Progenitor cell of endocrine pancreas (in vitro differentiated cells): Measurements from ENCODE around the gene TMIE. TPM values are rescaled to one million over a fixed set of nuclear protein-coding genes. Genes with fewer than 3 reads are reported as not detected.

Source experiments
- DNase-seq: peaks from one replicate; pipeline ENCODE4 v3.0.0; 2021; ENCODE audit warnings: low spot score; ENCODE audit not compliant: unreplicated experiment
- H3K27ac Mint-ChIP-seq: 2 replicates; pipeline ENCODE4 v1.8.0; 2021; ENCODE audit warnings: mild to moderate bottlenecking, moderate library complexity, mixed read lengths
- H3K27me3 Mint-ChIP-seq: 2 replicates; pipeline ENCODE4 v1.8.0; 2021; ENCODE audit warnings: mixed read lengths
- H3K36me3 Mint-ChIP-seq: 2 replicates; pipeline ENCODE4 v1.8.0; 2022; ENCODE audit warnings: mixed read lengths; ENCODE audit not compliant: insufficient read depth
- H3K4me1 Mint-ChIP-seq: 2 replicates; pipeline ENCODE4 v1.8.0; 2021; ENCODE audit warnings: low read depth, mixed read lengths
- H3K4me3 Mint-ChIP-seq: 2 replicates; pipeline ENCODE4 v1.8.0; 2021; ENCODE audit warnings: low read depth, mild to moderate bottlenecking, moderate library complexity, mixed read lengths
- H3K9me3 Mint-ChIP-seq: 2 replicates; pipeline ENCODE4 v1.8.0; 2021; ENCODE audit warnings: low read depth, mixed read lengths
- total RNA-seq: library from RNA; stranded (reverse); gene quantifications from 2 replicates; pipeline ENCODE4 v1.2.1, GENCODE V29; 2021
- TF ChIP-seq, protein P1 (sequence below): fragments of 200-600 bp; sonication (generic); IDR thresholded peaks from one replicate; pipeline ENCODE4 v1.5.0; 2021; ENCODE audit warnings: antibody characterized with exemption, mild to moderate bottlenecking; ENCODE audit not compliant: unreplicated experiment

Gene TMIE
- total RNA-seq, 1 donor from 2014 or later: 0.50 TPM

- peaks cover 9% of the 10 kb centered on the region for H3K4me1 Mint-ChIP-seq
- no peak overlapping the region for H3K27ac Mint-ChIP-seq
- H3K9me3 Mint-ChIP-seq: no peaks in the 10 kb centered on the region
- no peaks in the 10 kb centered on the region for H3K36me3 Mint-ChIP-seq
- H3K4me3 Mint-ChIP-seq: no peak overlapping the region
- peaks cover 61% of the 10 kb centered on the region for H3K27me3 Mint-ChIP-seq
- TF ChIP-seq, protein P1, sequence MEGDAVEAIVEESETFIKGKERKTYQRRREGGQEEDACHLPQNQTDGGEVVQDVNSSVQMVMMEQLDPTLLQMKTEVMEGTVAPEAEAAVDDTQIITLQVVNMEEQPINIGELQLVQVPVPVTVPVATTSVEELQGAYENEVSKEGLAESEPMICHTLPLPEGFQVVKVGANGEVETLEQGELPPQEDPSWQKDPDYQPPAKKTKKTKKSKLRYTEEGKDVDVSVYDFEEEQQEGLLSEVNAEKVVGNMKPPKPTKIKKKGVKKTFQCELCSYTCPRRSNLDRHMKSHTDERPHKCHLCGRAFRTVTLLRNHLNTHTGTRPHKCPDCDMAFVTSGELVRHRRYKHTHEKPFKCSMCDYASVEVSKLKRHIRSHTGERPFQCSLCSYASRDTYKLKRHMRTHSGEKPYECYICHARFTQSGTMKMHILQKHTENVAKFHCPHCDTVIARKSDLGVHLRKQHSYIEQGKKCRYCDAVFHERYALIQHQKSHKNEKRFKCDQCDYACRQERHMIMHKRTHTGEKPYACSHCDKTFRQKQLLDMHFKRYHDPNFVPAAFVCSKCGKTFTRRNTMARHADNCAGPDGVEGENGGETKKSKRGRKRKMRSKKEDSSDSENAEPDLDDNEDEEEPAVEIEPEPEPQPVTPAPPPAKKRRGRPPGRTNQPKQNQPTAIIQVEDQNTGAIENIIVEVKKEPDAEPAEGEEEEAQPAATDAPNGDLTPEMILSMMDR: no peak
- DNase-seq: peak; percentile 6
These were observed 36.8 kb upstream of the TMIE start for GRCh38 chr3:46664188-46664970.

- DNase-seq: no peak
These were observed 36.0 kb upstream of the TMIE start for GRCh38 chr3:46664971-46665762.

GRCh38 chr3:46665763-46666452 lies 35.3 kb upstream of the TMIE start:
- Mint-ChIP-seq H3K4me3 (no peak overlapping the region), H3K27ac (no peak overlapping the region), H3K9me3 (no peaks in the 10 kb centered on the region), H3K36me3 (no peaks in the 10 kb centered on the region), H3K4me1 (peaks cover 9% of the 10 kb centered on the region), H3K27me3 (peaks cover 60% of the 10 kb centered on the region)
- TF ChIP-seq, protein P1: no peak
- DNase-seq: no peak

More at GRCh38 chr3:46664971-46665762, 36.0 kb upstream of the TMIE start:
- peaks cover 60% of the 10 kb centered on the region for H3K27me3 Mint-ChIP-seq
- no peak overlapping the region for H3K27ac Mint-ChIP-seq
- no peaks in the 10 kb centered on the region for H3K9me3 Mint-ChIP-seq
- H3K4me1 Mint-ChIP-seq: peaks cover 9% of the 10 kb centered on the region
- no peak overlapping the region for H3K4me3 Mint-ChIP-seq
- no peaks in the 10 kb centered on the region for H3K36me3 Mint-ChIP-seq
- TF ChIP-seq, protein P1: no peak

- H3K27me3 Mint-ChIP-seq: peaks cover 59% of the 10 kb centered on the region
- H3K9me3 Mint-ChIP-seq: no peaks in the 10 kb centered on the region
- H3K4me3 Mint-ChIP-seq: no peak overlapping the region
- H3K27ac Mint-ChIP-seq: peak overlapping the region; percentile 79
- H3K36me3 Mint-ChIP-seq: no peaks in the 10 kb centered on the region
- DNase-seq: no peak
- H3K4me1 Mint-ChIP-seq: peaks cover 9% of the 10 kb centered on the region
- TF ChIP-seq, protein P1: no peak
These were observed 34.7 kb upstream of the TMIE start for GRCh38 chr3:46666453-46666845.

DNA sequence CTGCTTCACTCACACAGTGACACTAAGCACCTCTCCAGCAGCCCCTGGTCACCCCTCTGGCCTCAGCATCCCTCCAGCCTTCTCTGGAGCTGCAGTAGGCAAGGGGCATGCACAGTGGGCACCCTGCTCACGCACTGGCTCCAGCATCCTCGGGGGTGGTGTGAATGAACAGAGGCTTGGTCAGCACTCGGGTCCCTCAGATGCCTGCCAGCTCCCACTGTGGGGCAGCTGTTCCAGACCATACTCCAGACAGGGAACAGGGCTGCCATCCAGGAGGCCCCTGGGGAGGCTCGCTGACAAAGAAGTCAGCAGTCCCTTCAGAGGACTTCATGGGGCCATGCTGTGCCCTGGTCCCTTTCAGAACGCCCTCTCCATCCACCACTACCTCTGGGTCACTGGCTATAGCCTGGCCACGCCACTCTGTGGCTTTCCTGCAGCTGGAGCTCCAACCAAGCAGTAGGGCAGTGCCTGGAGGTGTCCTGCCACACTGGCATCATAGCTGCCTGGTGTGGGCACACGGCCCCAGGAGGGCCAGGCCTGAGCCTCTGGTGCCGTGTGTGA lies 34.1 kb upstream of the TMIE start:
- H3K9me3 Mint-ChIP-seq: no peaks in the 10 kb centered on the region
- peaks cover 9% of the 10 kb centered on the region for H3K4me1 Mint-ChIP-seq
- TF ChIP-seq, protein P1: no peak
- H3K27me3 Mint-ChIP-seq: peaks cover 59% of the 10 kb centered on the region
- no peak overlapping the region for H3K4me3 Mint-ChIP-seq
- no peaks in the 10 kb centered on the region for H3K36me3 Mint-ChIP-seq
- DNase-seq: no peak
- H3K27ac Mint-ChIP-seq: no peak overlapping the region
